Right lung (tissue), 5 donors: ENCODE data around the gene RALY. TPM values are rescaled to one million over a fixed set of nuclear protein-coding genes. Genes with fewer than 3 reads are reported as not detected.
A peak's percentile ranks its signal among the peaks of the same experiment; 100 is the strongest.

Experiments used
- DNase-seq, 2 donors: peaks; one replicate each; pipeline ENCODE4 v3.0.0-alpha.2; 2013
- polyA plus RNA-seq, 5 donors: library from polyadenylated mRNA; unstranded; fragments of 120-200 nt; gene quantifications; one replicate each; pipeline versions ENCODE4 v1.2.1 to v1.2.3, GENCODE V29; 2013; ENCODE audit warnings: inconsistent platforms in 1 of 5, low replicate concordance in 1 of 5; ENCODE audit not compliant: insufficient read length in 5 of 5, insufficient read depth in 1 of 5

Gene RALY
- polyA plus RNA-seq, 5 donors = 206 to 250 (median 215) TPM

- DNase-seq = no peak
Measured at GRCh38 chr20:33985280-33985679, 8.4 kb upstream of the RALY start.

- no peak for DNase-seq
Measured at GRCh38 chr20:33985830-33986229, 7.9 kb upstream of the RALY start.

GRCh38 chr20:33986560-33987216 lies 7.0 kb upstream of the RALY start:
- no peak for DNase-seq

- no peak for DNase-seq
Measured at GRCh38 chr20:33990075-33990474, 3.6 kb upstream of the RALY start.

- no peak for DNase-seq
Measured at GRCh38 chr20:33991502-33991901, 2.2 kb upstream of the RALY start.

- DNase-seq = no peak
Measured at GRCh38 chr20:33992145-33992922, 1.4 kb upstream of the RALY start.

- peak; percentile 100 for DNase-seq
Measured at GRCh38 chr20:33992923-33993575, 662 bp upstream of the RALY start.

- DNase-seq = peak; percentile 78 to 82
Measured at GRCh38 chr20:33994222-33994913, 657 bp downstream of the RALY start.

GRCh38 chr20:33995053-33995831 lies 1.5 kb downstream of the RALY start:
- peak in 1 of 2 donors; percentile 43 for DNase-seq

GRCh38 chr20:33999025-33999649 lies 5.4 kb downstream of the RALY start:
- no peak for DNase-seq

- DNase-seq = no peak
Measured at GRCh38 chr20:34001378-34001777, 7.7 kb downstream of the RALY start.

GRCh38 chr20:34004227-34004626 lies 10.5 kb downstream of the RALY start:
- DNase-seq = no peak

- no peak for DNase-seq
Measured at GRCh38 chr20:34004790-34005457, 11.2 kb downstream of the RALY start.

GRCh38 chr20:34006619-34007018 lies 12.9 kb downstream of the RALY start:
- DNase-seq = no peak

- no peak for DNase-seq
Measured at GRCh38 chr20:34008477-34008876, 14.8 kb downstream of the RALY start.

GRCh38 chr20:34010405-34010931 lies 16.8 kb downstream of the RALY start:
- peak in 1 of 2 donors; percentile 8 for DNase-seq

GRCh38 chr20:34011275-34011674 lies 17.6 kb downstream of the RALY start:
- DNase-seq = no peak

- DNase-seq = no peak
Measured at GRCh38 chr20:34012330-34012729, 18.6 kb downstream of the RALY start.

- no peak for DNase-seq
Measured at GRCh38 chr20:34012735-34013134, 19.0 kb downstream of the RALY start.

- no peak for DNase-seq
Measured at GRCh38 chr20:34013554-34013953, 19.8 kb downstream of the RALY start.
